Measurements from ENCODE around the gene TMEM225.

TMEM225 gene

DNA sequence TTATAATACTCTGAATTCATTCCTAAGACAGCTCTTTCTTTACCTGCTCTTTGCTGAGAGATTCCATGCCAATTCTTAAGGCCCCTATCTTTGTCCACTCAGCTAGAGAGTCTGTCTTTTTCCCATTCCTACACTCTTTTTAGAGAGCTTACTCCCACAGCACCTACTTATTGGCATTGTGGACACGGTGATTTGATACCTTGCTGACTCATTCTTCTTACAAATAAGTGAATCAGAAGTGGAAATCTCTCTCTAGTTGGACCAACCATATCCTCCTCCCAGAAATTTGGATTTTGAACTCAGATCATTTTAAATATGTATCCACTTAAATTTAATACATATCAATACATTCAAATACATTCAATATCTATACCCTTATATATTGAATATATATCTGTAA lies 46.8 kb downstream of the TMEM225 start:
- TF ChIP-seq ZBTB21 (tag by site-specific recombination; IDR thresholded peaks at IDR 0.05): no peak
- no peak for TF ChIP-seq ZNF302 (tag by site-specific recombination; IDR thresholded peaks at IDR 0.05; ENCODE audit: low read depth)
- no peak for TF ChIP-seq SCRT2 (tag by site-specific recombination; IDR thresholded peaks at IDR 0.05)
- no peak for TF ChIP-seq GLI4 (tag by site-specific recombination; IDR thresholded peaks at IDR 0.05)
- TF ChIP-seq TRIM28 (IDR thresholded peaks at IDR 0.05; ENCODE audit: borderline replicate concordance, low read length): no peak
- TF ChIP-seq KLF10 (tag by site-specific recombination; IDR thresholded peaks at IDR 0.05): no peak
- TF ChIP-seq, protein P1, sequence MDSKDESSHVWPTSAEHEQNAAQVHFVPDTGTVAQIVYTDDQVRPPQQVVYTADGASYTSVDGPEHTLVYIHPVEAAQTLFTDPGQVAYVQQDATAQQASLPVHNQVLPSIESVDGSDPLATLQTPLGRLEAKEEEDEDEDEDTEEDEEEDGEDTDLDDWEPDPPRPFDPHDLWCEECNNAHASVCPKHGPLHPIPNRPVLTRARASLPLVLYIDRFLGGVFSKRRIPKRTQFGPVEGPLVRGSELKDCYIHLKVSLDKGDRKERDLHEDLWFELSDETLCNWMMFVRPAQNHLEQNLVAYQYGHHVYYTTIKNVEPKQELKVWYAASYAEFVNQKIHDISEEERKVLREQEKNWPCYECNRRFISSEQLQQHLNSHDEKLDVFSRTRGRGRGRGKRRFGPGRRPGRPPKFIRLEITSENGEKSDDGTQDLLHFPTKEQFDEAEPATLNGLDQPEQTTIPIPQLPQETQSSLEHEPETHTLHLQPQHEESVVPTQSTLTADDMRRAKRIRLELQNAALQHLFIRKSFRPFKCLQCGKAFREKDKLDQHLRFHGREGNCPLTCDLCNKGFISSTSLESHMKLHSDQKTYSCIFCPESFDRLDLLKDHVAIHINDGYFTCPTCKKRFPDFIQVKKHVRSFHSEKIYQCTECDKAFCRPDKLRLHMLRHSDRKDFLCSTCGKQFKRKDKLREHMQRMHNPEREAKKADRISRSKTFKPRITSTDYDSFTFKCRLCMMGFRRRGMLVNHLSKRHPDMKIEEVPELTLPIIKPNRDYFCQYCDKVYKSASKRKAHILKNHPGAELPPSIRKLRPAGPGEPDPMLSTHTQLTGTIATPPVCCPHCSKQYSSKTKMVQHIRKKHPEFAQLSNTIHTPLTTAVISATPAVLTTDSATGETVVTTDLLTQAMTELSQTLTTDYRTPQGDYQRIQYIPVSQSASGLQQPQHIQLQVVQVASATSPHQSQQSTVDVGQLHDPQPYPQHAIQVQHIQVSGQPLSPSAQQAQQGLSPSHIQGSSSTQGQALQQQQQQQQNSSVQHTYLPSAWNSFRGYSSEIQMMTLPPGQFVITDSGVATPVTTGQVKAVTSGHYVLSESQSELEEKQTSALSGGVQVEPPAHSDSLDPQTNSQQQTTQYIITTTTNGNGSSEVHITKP (tag by site-specific recombination; IDR thresholded peaks at IDR 0.05): no peak
- no peak for TF ChIP-seq ZNF707 (tag by site-specific recombination; IDR thresholded peaks at IDR 0.05)
- TF ChIP-seq EGR2 (tag by site-specific recombination; IDR thresholded peaks at IDR 0.05; ENCODE audit: low read depth): no peak
- no peak for TF ChIP-seq ZNF830 (tag by site-specific recombination; IDR thresholded peaks at IDR 0.05; ENCODE audit: low read depth)
- no peak for TF ChIP-seq ZNF670 (tag by site-specific recombination; IDR thresholded peaks at IDR 0.05; ENCODE audit: low read depth)
- TF ChIP-seq ZBTB8A (tag by site-specific recombination; IDR thresholded peaks at IDR 0.05): no peak
- TF ChIP-seq ZNF37A (tag by site-specific recombination; IDR thresholded peaks at IDR 0.05): no peak
- TF ChIP-seq GLIS2 (tag by site-specific recombination; IDR thresholded peaks at IDR 0.05): no peak
- no peak for TF ChIP-seq HOXA7 (CRISPR knock-in tag; IDR thresholded peaks at IDR 0.05; ENCODE audit: borderline replicate concordance)
- no peak for TF ChIP-seq ZSCAN23 (tag by site-specific recombination; IDR thresholded peaks at IDR 0.05)
- TF ChIP-seq ZNF223 (tag by site-specific recombination; IDR thresholded peaks at IDR 0.05): no peak
- TF ChIP-seq HOXD13 (CRISPR knock-in tag; IDR thresholded peaks at IDR 0.05; ENCODE audit: borderline replicate concordance): no peak
- TF ChIP-seq, protein P2, sequence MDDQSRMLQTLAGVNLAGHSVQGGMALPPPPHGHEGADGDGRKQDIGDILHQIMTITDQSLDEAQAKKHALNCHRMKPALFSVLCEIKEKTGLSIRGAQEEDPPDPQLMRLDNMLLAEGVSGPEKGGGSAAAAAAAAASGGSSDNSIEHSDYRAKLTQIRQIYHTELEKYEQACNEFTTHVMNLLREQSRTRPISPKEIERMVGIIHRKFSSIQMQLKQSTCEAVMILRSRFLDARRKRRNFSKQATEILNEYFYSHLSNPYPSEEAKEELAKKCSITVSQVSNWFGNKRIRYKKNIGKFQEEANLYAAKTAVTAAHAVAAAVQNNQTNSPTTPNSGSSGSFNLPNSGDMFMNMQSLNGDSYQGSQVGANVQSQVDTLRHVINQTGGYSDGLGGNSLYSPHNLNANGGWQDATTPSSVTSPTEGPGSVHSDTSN (CRISPR knock-in tag; IDR thresholded peaks at IDR 0.05): no peak
- TF ChIP-seq ZNF600 (tag by site-specific recombination; IDR thresholded peaks at IDR 0.05): no peak
- CTCF ChIA-PET: interaction anchor here (0.8 kb wide), 1 partner anchor 128 kb away, joined by 4 read pairs; no protein-coding TSS in a partner anchor
- H3K36me3 ChIP-seq (ENCODE audit: control insufficient read depth in 2 of 2, insufficient read depth in 1 of 2, low read length in 2 of 2): no peaks in the 10 kb centered on the region
- H3K4me3 ChIP-seq (ENCODE audit: low read depth, low read length): no peak overlapping the region
- no peaks in the 10 kb centered on the region for H3K4me1 ChIP-seq (ENCODE audit: control insufficient read depth, insufficient read depth, low read length)
- no peaks in the 10 kb centered on the region for H3K9me3 ChIP-seq (ENCODE audit: control insufficient read depth, insufficient read depth, low read depth, low read length)
- H3K27ac ChIP-seq (ENCODE audit: extremely low read depth, low read depth, low read length): no peak overlapping the region
- POLR2A ChIA-PET: no interaction called here

DNA sequence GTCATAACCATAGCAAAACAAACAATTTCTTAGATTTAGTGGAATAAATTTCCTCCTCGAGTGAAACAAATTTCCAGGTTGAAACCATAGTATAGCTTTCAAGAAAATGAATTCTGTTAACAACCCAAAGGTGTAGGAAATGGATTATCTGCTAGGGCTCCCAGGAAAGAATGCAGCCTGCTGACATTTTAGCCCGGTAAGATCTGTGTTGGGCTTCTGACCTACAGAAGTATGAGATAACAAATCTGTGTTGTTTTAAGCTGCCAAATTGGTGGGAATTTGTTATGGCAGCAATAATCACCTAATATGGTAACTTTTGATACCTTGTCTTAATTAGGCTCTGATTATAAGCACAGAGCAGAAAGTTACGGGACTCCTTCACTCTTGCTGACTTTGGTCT lies 47.3 kb downstream of the TMEM225 start:
- Histone ChIP-seq H3K27ac (ENCODE audit: extremely low read depth, low read depth, low read length) (no peak overlapping the region), H3K9me3 (ENCODE audit: control insufficient read depth, insufficient read depth, low read depth, low read length) (no peaks in the 10 kb centered on the region), H3K4me3 (ENCODE audit: low read depth, low read length) (no peak overlapping the region), H3K36me3 (ENCODE audit: control insufficient read depth in 2 of 2, insufficient read depth in 1 of 2, low read length in 2 of 2) (no peaks in the 10 kb centered on the region), H3K4me1 (ENCODE audit: control insufficient read depth, insufficient read depth, low read length) (no peaks in the 10 kb centered on the region)
- ChIA-PET POLR2A (no interaction called here), CTCF (interaction anchor here (0.7 to 0.8 kb wide), 3 partner anchors 100 to 412 kb away, joined by 3 to 4 read pairs (median 3); no protein-coding TSS in a partner anchor)
- TF ChIP-seq ZNF146 (tag by site-specific recombination; IDR thresholded peaks at IDR 0.05): no peak
- no peak for TF ChIP-seq ZIC2 (tag by site-specific recombination; IDR thresholded peaks at IDR 0.05)
- TF ChIP-seq HOXC10 (CRISPR knock-in tag; IDR thresholded peaks at IDR 0.05): no peak
- no peak for TF ChIP-seq FEZF1 (tag by site-specific recombination; IDR thresholded peaks at IDR 0.05)
- no peak for TF ChIP-seq SCRT1 (tag by site-specific recombination; IDR thresholded peaks at IDR 0.05; ENCODE audit: borderline replicate concordance)
- TF ChIP-seq, protein P3, sequence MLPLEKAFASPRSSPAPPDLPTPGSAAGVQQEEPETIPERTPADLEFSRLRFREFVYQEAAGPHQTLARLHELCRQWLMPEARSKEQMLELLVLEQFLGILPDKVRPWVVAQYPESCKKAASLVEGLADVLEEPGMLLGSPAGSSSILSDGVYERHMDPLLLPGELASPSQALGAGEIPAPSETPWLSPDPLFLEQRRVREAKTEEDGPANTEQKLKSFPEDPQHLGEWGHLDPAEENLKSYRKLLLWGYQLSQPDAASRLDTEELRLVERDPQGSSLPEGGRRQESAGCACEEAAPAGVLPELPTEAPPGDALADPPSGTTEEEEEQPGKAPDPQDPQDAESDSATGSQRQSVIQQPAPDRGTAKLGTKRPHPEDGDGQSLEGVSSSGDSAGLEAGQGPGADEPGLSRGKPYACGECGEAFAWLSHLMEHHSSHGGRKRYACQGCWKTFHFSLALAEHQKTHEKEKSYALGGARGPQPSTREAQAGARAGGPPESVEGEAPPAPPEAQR (tag by site-specific recombination; IDR thresholded peaks at IDR 0.05): no peak
- TF ChIP-seq, protein P4, sequence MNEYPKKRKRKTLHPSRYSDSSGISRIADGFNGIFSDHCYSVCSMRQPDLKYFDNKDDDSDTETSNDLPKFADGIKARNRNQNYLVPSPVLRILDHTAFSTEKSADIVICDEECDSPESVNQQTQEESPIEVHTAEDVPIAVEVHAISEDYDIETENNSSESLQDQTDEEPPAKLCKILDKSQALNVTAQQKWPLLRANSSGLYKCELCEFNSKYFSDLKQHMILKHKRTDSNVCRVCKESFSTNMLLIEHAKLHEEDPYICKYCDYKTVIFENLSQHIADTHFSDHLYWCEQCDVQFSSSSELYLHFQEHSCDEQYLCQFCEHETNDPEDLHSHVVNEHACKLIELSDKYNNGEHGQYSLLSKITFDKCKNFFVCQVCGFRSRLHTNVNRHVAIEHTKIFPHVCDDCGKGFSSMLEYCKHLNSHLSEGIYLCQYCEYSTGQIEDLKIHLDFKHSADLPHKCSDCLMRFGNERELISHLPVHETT (tag by site-specific recombination; IDR thresholded peaks at IDR 0.05): no peak
- TF ChIP-seq ZBTB8A (tag by site-specific recombination; IDR thresholded peaks at IDR 0.05): no peak
- TF ChIP-seq ZNF629 (tag by site-specific recombination; IDR thresholded peaks at IDR 0.05): no peak
- TF ChIP-seq ZNF133 (tag by site-specific recombination; IDR thresholded peaks at IDR 0.05): no peak

All from HEK293 (cell line).